GM21619 (cell line): ENCODE results near the gene HOXA9.

Experiments
- ATAC-seq: cut with Tn5 transposase; IDR thresholded peaks from one replicate; pipeline ENCODE4 v1.9.1; 2021; ENCODE audit not compliant: unreplicated experiment

The HOXA9 gene

GRCh38 chr7:27188386-27189294, 23.3 kb upstream of the HOXA9 start:
- ATAC-seq: no peak

GRCh38 chr7:27187475-27188385, 22.4 kb upstream of the HOXA9 start:
- no peak for ATAC-seq

GRCh38 chr7:27186668-27187474, 21.5 kb upstream of the HOXA9 start:
- no peak for ATAC-seq

- ATAC-seq: no peak
Measured at GRCh38 chr7:27185854-27186667, 20.7 kb upstream of the HOXA9 start.

GRCh38 chr7:27185013-27185853, 19.9 kb upstream of the HOXA9 start, which contains the start of gene HOXA11:
TSS of gene HOXA11 (minus strand) at chr7:27185232. CDS start at chr7:27185144, 88 bp downstream.
- no peak for ATAC-seq

GRCh38 chr7:27184337-27185012, 19.1 kb upstream of the HOXA9 start:
- ATAC-seq: no peak

- no peak for ATAC-seq
Measured at GRCh38 chr7:27183682-27184336, 18.5 kb upstream of the HOXA9 start.

- ATAC-seq: no peak
Measured at GRCh38 chr7:27182861-27183681, 17.7 kb upstream of the HOXA9 start.

- no peak for ATAC-seq
Measured at GRCh38 chr7:27182285-27182841, 17.0 kb upstream of the HOXA9 start.

GRCh38 chr7:27181795-27182275, 16.5 kb upstream of the HOXA9 start:
- no peak for ATAC-seq

- ATAC-seq: no peak
Measured at GRCh38 chr7:27180431-27181420, 15.4 kb upstream of the HOXA9 start.

- no peak for ATAC-seq
Measured at GRCh38 chr7:27179503-27180430, 14.4 kb upstream of the HOXA9 start.

GRCh38 chr7:27179030-27179429, 13.7 kb upstream of the HOXA9 start:
- no peak for ATAC-seq

- no peak for ATAC-seq
Measured at GRCh38 chr7:27178366-27178765, 13.0 kb upstream of the HOXA9 start.
